Epithelial cell of proximal tubule (primary cell): ENCODE measurements around the gene BFSP2. TPM values are rescaled to one million over a fixed set of nuclear protein-coding genes. Genes with fewer than 3 reads are reported as not detected.

Experiments
- DNase-seq: peaks from one replicate; pipeline ENCODE4 v3.0.0-alpha.2; 2011; ENCODE audit warnings: low read depth
- H3K4me3 ChIP-seq: 2 replicates; pipeline ENCODE4 v1.5.1; 2011; ENCODE audit warnings: low read depth, mild to moderate bottlenecking, low read length
- total RNA-seq: library from RNA; depleted of rRNA; stranded (reverse); fragments of >200 nt; gene quantifications from 2 replicates; pipeline ENCODE4 v1.2.3, GENCODE V29; 2015
- TF ChIP-seq, protein P1 (sequence below): conservative IDR thresholded peaks from 2 replicates; pipeline ENCODE4 v1.5.1; 2012; ENCODE audit warnings: low read depth, mild to moderate bottlenecking, low read length

Gene BFSP2
- total RNA-seq, 1 donor from 2014 or later = not detected

DNA sequence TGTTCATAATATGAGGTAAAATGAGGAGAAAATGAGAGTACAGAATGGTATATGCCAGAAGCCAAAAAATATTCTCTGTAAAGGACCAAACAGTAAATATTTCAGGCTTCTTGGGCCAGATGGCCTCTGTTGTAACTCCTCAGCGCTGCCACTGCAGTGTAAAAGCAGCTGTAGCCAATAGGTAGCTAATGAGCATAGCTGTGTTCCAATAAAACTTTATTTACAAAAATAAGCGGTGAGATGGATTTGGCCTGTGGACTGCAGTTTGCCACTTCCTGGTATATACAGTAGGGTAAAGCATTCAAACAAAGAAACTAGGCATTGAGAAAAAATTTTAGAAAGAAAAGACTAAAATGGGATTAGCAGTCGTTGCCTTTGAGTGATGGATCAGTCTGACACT lies 51.5 kb downstream of the BFSP2 start:
- H3K4me3 ChIP-seq = no peak overlapping the region
- no peak for DNase-seq
- TF ChIP-seq, protein P1, sequence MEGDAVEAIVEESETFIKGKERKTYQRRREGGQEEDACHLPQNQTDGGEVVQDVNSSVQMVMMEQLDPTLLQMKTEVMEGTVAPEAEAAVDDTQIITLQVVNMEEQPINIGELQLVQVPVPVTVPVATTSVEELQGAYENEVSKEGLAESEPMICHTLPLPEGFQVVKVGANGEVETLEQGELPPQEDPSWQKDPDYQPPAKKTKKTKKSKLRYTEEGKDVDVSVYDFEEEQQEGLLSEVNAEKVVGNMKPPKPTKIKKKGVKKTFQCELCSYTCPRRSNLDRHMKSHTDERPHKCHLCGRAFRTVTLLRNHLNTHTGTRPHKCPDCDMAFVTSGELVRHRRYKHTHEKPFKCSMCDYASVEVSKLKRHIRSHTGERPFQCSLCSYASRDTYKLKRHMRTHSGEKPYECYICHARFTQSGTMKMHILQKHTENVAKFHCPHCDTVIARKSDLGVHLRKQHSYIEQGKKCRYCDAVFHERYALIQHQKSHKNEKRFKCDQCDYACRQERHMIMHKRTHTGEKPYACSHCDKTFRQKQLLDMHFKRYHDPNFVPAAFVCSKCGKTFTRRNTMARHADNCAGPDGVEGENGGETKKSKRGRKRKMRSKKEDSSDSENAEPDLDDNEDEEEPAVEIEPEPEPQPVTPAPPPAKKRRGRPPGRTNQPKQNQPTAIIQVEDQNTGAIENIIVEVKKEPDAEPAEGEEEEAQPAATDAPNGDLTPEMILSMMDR = no peak

GRCh38 chr3:133452641-133453319 lies 52.9 kb downstream of the BFSP2 start:
- TF ChIP-seq, protein P1 = no peak
- no peak overlapping the region for H3K4me3 ChIP-seq
- DNase-seq = no peak

DNA sequence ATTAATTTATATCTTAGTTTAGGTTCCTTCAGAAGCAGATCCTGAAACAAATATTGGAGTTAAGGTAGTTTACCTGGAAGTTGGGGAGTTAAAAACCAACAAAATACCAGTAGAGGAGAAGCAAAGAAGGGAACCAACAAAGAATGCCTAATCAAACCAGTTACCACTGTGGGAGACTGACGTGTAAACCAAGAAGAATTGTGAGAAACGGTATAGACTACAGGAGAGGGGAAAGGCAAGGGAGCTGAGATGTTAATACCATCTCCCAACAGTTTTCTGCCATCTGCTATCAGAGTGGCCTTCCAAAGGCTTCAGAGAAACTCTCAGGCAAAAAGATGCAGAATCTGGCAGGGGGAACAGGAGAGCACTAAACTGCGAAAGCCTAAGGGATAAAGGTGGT lies 53.5 kb downstream of the BFSP2 start:
- no peak for DNase-seq
- no peak overlapping the region for H3K4me3 ChIP-seq
- TF ChIP-seq, protein P1 = no peak

DNA sequence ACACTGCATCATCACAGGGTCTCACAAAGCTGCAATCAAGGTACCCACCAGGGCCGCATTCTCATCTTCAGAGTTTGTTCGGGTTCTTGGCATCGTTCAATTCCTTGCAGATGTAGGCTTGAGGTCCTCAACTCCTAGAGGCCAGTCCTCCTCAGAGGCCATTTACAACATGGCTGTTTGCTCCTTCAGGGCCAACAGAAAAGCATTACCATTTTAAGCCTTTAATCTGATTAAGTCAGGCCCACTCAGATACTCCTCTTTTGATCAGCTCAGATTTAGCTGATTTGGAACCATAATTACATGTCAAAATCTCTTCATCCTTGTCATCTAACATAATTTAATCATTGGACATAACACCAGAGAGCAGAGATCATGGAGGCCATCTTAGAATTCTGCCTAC lies 55.4 kb downstream of the BFSP2 start:
- no peak for DNase-seq
- TF ChIP-seq, protein P1 = no peak
- no peak overlapping the region for H3K4me3 ChIP-seq

DNA sequence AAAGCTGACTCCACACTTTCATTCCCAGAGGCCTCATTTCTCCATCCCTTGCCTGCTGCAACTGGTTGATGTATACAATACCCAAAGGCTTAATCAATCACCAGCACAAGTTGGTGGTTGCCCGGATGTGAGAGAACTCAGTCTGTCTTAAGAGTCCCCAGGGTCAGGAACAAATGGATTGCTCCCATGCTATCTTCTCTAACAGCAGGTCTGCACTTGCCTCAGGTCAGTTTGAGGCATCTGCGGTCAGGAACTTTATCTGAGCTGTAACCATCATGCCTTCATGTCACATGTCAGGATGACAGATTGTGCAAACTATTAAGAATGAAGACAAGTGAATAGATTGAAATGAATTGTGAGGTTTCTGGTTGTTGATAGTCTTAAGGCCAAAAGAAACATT lies 56.1 kb downstream of the BFSP2 start:
- DNase-seq = no peak
- TF ChIP-seq, protein P1 = no peak
- H3K4me3 ChIP-seq = no peak overlapping the region

- H3K4me3 ChIP-seq = no peak overlapping the region
- DNase-seq = no peak
- TF ChIP-seq, protein P1 = no peak
These were observed 57.2 kb downstream of the BFSP2 start for GRCh38 chr3:133457025-133457424.

DNA sequence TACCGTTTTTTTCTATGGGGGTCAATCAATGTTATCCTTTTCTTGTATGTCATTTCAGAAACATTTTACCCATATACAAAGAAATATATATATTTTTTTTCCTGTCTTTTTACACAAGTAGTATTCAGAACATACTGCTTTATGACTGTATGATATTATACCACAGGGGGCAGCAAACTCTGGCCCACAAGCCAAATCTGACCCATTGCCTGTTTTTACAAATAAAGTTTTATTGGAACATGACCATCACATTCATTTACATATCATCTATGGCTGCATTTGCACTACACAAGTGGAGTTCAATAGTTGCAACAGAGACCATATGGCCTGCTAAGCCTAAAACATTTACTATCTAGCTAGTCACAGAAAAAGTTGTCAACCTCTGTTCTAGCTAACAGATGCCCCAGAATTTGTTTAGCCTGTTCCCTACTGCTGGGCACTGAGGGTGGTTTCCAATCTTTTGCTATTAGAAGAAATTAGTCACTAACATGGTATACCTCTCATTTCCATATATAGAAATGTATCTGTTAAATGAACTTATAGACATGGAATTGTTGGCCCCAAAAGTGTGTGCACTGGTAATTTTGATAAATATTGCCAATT lies 57.7 kb downstream of the BFSP2 start:
- TF ChIP-seq, protein P1 = peak; percentile 47
- no peak for DNase-seq
- no peak overlapping the region for H3K4me3 ChIP-seq
